ENCODE data around the gene FLYWCH2.
"Not testable (repeated sequence)": the region's sequence is repeated elsewhere in the genome, so short reads cannot be mapped to it uniquely, and the experiment has no call there.

Gene FLYWCH2

DNA sequence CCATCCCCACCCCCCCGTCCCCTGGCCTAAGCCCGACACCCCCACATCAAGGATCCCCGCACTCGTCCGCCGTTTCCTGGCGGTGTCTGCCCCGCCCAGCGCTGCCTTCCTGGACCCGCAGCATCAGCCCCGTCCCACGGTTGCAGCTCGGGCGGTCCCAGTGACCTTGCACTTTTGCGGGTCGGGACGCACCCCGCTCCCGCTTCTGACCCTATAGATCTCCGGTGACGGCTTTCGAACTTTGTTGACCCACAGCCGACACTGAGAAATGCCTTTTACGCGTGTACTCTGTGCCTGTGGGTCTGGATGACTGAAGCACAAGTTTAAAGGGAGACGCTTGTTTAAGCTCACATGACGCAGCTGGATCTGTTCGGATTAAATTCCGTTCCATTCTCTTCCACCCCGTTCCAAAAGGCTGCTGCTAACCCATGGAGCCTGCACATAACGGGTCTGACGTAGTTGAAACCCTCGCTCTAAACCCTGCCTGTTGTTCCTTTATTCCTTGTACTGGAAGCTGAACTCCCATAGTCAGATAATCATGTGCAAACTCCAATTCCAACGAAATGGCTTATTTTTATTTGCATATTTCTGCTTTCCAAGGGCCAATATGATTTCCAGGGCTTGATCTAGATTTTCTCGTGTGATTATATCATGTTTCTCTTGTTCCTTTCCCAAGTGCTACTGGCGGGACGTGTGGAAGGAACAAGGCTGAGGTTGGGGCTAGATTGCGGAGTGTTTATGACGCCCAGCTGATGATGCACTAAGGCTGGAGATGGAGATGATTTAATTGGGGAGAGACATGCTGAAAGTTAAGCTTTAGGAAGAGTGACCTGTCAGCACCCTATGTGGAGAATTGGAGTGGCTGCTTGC, 29.6 kb downstream of the FLYWCH2 start:
- DNase-seq (ENCODE audit: low read depth, low spot score) = no peak

DNA sequence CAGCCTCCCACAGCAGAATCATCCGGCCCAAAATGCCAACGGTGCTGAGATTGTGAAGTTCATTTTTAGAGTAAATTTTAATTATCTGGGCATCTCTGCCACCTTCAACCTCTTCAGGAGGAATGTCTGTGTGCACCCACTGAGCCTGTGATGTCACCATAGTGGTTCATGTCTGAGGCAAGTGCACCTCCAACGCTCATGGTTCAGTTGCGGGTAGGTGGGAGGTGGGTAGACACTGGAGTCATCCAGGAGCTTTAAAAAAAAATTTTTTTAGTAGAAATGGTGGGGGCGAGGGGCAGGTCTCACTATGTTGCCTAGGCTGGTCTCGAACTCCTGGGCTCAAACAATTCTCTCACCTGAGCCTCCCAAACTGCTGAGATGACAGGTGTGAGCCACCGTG, 30.6 kb downstream of the FLYWCH2 start:
- no peak for DNase-seq (ENCODE audit: low read depth, low spot score)

DNA sequence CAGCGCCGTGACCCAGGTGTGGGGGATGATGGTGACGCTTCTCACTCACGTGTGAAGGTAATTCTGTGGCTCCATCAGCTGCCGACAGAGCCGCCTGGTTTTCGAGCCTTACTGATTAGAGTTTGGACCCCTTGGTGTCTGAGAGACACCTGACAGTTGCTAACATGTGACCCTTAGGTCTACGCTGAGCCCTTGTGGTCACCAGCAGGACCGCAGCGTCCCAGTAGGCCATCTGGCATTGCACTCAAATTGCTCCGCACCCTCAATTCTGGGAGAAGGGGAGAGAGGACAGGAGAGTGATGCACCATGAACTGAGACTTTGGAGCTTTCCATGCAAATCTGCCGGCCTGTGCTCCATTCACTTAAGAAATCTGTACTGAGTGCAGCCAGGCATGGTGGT, 31.2 kb downstream of the FLYWCH2 start:
- no peak for DNase-seq (ENCODE audit: low read depth, low spot score)

- no peak for DNase-seq (ENCODE audit: low read depth, low spot score)
Observed at GRCh38 chr16:2915196-2915929, 32.3 kb downstream of the FLYWCH2 start.

DNA sequence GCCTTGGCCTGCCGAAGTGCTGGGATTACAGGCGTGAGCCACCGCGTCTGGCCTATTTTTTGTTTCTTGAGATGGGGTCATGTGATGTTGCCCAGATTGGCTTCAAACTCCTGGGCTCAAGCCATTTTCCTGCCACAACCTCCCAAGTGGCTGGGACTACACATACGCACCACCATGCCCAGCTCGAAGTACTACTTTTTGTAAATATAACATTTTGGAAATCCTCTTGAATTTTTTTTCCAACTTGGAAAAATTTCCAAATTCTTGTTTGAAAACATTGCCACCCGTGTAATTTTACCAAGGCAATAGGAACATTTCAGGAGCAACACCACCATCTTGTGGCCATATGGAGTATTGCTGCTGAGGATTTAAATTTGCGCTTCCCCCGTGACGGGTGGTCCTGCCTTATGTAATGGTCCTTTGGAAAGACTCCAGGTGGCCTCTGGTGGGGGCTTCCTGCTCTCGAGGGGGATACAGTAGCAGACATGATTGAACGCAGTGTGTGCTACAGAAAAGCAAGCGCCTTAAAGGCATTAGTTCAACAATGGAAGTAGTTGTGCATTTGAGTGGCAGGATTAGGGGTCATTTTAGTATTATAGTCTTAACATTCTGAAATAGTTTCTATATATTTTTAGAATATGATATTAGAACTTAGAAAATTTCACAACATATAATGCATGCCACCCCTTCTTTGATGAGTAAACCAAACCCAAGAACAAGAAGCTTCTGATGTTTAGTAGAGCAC, 36.7 kb downstream of the FLYWCH2 start:
- DNase-seq (ENCODE audit: low read depth, low spot score) = peak; percentile 29

DNA sequence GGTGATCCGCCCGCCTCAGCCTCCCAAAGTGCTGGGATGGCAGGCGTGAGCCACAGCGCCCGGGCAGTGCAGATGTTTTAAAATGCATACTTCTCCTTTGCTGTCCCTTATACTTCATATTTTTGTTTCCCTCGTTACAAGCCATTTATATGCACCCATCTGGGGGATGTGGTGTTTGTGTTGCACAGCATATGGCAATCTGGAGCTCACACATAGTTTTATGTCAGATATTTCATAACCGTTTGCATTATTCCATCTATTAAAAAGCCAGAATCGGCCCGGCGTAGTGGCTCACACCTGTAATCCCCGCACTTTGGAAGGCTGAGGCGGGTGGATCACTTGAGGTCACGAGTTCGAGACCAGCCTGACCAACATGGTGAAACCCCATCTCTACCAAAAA, 40.5 kb downstream of the FLYWCH2 start:
- no peak for DNase-seq (ENCODE audit: low read depth, low spot score)

DNA sequence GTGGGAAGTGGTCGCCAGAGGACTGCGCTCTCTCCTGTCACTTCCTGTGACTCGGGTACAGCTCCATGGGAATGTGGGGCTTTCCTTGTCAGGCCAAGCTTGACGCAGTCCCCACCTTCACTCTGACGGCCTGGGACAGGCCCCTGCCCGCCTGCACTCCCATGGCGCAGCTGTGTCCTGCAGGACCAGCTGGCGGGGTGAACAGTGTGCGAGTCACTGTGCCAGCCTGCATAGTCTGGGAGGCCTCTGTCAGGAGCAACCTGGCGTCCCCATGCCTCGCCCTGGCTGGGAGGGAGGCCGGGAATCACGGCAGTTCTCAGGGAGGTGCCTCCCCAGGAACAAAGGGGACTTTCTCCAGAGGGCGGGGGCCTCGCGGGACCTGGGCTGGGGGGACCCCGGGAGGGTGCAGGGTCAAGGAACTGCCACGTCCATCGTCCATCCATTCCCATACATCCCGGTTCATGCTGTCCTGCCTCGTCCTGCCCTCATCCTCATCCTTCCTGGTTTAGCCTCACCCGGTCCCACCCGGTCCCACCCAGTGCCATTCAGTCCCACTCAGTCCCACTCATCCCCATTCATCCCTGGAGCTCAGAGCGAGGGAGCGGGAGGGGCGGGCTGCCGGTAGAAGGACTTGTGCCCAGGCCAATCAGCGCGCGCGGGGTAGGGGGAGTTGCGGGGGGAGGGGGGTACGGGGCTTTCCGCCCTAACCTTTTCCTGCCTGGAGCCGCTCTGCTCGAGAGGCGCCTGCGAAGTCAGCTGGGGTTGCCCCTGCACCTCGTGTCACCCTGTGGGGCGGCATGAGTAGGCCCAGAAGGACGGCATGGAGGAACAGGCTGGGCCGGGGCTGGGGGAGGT, 42.1 kb downstream of the FLYWCH2 start:
- DNase-seq (ENCODE audit: low read depth, low spot score) = no peak

DNA sequence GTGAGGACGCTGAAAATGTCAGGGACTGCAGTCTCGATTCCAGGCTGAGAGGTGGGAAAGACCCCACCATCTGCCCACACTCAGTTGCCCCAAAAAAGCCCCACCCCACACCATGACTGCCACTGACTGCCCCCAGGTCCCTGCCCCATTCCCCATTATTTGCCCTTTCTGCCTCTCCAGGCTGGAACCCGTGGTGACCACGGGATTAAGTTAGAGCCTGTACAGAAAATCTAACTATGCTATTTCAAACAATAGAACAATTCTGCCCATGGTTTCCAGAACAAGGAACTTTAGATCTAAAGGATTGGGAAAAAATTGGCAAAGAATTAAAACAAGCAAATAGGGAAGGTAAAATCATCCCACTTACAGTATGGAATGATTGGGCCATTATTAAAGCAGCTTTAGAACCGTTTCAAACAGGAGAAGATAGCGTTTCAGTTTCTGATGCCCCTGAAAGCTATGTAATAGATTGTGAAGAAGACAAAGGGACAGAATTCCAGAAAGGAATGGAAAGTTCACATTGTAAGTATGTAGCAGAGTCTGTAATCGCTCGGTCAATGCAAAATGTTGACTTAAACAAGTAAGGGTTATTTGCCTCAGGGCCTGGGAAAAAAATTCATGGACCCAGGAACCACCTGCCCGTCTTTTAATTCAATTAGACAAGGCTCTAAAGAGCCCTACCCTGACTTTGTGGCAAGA, 43.1 kb downstream of the FLYWCH2 start:
- no peak for DNase-seq (ENCODE audit: low read depth, low spot score)

DNA sequence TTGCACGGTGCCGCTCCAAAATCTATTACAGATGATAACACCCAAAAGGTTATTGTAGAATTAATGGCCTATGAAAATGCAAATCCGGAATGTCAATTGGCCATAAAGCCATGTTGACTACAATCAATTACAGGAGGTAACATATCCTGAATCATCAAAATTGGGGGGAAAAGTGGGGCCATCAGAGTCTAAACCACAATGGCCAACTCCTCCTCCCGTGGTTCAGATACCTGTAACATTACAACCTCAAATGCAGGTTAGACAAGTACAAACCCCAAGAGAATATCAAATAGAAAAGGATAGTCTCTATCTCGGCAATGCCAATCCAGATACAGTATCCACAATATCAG, 43.6 kb downstream of the FLYWCH2 start:
- no peak for DNase-seq (ENCODE audit: low read depth, low spot score)

- DNase-seq (ENCODE audit: low read depth, low spot score) = peak; percentile 78
Observed at GRCh38 chr16:2927010-2927646, 44.1 kb downstream of the FLYWCH2 start.

DNA sequence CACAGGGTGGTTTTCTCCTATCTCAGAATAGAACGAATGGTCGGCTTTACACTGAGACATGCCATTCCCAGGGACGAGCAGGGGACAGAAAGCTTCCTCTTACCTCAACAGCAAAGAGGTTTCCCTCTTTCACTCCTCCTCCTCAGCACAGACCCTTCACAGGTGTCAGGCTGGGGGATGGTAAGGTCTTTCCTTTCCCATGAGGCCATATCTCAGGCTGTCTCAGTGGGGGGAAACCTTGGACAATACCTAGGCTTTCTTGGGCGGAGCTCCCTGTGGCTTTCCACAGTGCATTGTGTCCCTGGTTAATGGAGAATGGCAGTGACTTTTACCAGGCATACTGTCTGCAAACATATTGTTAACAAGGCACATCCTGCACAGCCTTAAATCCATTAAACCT, 45.1 kb downstream of the FLYWCH2 start:
- DNase-seq (ENCODE audit: low read depth, low spot score) = not testable (repeated sequence)

DNA sequence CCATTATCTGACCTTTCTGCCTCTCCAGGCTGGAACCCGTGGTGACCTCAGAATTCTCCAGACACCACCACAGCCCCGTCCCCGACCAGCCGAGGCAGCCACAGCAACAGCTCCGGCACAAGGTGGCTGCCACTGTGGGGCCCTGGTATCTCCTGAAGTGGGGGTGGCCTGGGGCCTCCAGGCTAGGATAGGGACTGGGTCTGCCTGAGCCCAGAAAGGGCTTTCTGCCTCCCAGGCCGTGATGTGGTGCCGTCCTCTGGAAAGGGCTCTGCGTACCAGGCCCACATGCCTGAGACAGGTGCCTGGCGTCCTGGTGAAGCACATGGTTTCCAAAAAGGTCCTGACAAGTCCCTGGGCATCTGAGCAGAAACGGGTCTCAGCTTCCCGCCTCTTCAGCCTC, 45.8 kb downstream of the FLYWCH2 start:
- DNase-seq (ENCODE audit: low read depth, low spot score) = no peak

DNA sequence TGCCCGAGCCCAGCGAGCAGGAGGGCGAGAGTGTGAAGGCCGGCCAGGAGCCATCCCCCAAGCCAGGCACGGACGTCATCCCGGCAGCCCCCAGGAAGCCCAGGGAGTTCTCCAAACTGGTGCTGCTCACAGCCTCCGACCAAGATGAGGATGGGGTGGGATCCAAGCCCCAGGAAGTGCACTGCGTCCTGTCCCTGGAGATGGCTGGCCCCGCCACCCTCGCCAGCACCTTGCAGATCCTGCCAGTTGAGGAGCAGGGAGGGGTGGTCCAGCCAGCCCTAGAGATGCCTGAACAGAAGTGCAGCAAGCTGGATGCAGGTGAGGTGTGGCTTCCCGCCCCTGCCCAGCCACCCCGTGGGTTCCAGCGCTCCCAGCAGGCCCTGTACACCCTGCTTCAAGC, 46.7 kb downstream of the FLYWCH2 start:
- DNase-seq (ENCODE audit: low read depth, low spot score) = no peak

DNA sequence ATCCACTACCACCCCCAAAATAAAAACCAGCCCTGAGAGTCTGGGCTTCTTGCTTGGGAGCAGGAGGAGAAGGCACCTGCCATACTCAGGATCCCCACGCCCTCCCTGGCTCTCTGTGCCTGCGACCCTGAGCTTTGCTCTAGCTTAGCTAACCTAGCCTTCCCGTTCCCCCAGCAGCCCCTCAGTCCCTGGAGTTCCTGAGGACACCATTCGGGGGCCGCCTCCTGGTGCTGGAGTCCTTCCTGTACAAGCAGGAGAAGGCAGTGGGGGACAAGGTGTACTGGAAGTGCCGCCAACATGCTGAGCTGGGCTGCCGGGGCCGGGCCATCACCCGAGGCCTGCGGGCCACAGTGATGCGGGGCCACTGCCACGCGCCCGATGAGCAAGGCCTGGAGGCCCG, 47.2 kb downstream of the FLYWCH2 start:
- DNase-seq (ENCODE audit: low read depth, low spot score) = no peak

DNA sequence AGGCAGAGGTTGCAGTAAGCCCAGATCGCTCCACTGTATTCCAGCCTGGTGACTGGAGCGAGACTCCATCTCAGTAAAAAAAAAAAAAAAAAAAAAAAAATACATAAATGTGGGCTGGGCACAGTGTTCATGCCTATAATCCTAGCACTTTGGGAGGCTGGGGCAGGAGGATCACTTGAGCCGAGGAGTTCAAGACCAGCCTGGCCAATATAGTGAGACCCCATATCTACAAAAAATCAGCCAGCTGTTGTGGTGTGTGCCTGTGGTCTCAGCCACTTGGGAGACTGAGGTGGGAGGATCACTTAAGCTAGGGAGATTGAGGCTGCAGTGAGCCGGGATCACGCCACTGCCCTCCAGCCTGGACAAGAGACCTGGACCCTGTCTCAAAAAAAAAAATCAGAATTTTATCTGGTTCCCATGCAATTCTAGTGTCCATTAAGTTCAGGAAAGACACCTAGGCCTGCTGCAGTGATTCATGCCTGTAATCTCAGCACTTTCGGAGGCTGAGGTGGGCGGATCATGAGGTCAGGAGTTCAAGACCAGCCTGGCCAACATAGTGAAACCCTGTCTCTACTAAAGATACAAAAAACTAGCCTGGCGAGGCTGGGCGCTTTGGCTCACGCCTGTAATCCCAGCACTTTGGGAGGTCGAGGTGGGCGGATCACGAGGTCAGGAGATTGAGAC, 48.4 kb downstream of the FLYWCH2 start:
- not testable (repeated sequence) for DNase-seq (ENCODE audit: low read depth, low spot score)

- no peak for DNase-seq (ENCODE audit: low read depth, low spot score)
Observed at GRCh38 chr16:2933136-2933535, 50.1 kb downstream of the FLYWCH2 start.

DNA sequence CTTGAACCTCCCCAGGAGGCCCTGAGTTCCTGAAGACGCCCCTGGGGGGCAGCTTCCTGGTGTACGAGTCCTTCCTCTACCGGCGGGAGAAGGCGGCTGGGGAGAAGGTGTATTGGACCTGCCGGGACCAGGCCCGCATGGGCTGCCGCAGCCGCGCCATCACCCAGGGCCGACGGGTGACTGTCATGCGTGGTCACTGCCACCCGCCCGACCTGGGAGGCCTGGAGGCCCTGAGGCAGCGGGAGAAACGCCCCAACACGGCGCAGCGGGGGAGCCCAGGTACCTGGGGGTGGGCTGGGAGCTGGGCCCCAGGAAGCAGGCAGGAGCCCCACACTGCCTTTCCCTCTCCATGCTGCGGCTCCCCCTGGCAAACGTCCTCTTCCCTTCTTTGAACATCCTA, 50.7 kb downstream of the FLYWCH2 start:
- DNase-seq (ENCODE audit: low read depth, low spot score) = no peak

DNA sequence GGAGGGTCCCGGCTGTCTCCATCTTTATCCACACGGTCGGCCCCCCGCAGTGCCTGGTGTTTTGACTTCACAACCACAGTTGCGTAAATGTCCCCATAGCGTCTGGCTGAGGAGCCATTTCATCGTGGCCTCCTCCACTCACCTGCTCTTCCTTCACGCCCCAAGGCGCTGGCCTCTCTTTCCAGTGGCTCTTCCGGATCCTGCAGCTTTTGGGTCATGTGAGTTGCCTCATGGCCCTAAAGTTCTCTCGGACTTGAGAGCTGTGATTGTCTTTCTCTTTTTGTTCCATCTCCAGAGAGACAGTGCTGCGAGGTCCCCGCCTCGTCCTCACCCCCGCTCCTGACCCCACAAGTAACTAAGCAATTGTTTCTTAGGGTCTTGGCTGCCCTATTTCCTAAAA, 51.4 kb downstream of the FLYWCH2 start:
- no peak for DNase-seq (ENCODE audit: low read depth, low spot score)

DNA sequence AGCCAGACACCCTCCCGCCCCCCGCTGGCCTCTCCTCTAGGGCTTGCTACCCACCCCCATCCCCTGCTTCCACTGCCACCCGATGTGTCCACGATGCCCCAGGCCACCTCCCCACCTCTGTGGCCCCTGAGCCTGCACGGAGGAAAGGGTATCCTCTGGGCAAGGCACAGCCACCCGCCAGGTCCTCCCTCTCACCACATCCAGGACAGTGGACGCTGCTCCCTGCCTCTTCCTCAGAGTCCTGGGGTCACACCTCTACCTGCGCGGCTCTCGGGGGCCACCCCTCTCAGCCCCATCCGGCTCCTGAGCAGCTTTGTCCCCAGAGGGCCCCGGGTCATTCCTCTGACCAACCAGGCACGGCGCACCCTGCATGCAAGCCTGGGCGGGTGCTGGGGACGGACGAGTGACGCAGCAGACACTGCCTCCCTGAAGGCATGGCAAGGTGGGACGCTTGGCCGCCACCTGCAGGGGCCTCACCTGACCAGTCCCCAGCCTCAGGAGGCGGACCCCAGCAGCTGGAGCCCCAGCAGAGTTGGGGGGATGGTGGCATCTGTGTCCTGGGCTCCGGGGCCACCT, 53.5 kb downstream of the FLYWCH2 start:
- DNase-seq (ENCODE audit: low read depth, low spot score) = no peak
